Esophagus muscularis mucosa (tissue), 4 donors: Measurements from ENCODE around the gene PXMP4. TPM values are rescaled to one million over a fixed set of nuclear protein-coding genes. Genes with fewer than 3 reads are reported as not detected.
A peak's percentile ranks its signal among the peaks of the same experiment; 100 is the strongest.

ENCODE experiments used
- DNase-seq: peaks from one replicate; pipeline ENCODE4 v3.0.0-alpha.2; 2017; ENCODE audit errors: extremely low spot score
- H3K27ac ChIP-seq, 4 donors: fragments of 200-600 bp; sonication (generic); replicated peaks in 1 of 4; 1 replicate in 3 of 4; 2 replicates in 1 of 4; pipeline ENCODE4 v1.5.1; 2016 to 2019; ENCODE audit warnings: mild to moderate bottlenecking in 1 of 4
- H3K27me3 ChIP-seq, 4 donors: fragments of 200-600 bp; sonication (generic); one replicate each; pipeline versions ENCODE4 v1.5.1 to v1.6.0; 2016 to 2019
- H3K36me3 ChIP-seq, 4 donors: fragments of 200-600 bp; sonication (generic); one replicate each; pipeline ENCODE4 v1.5.1; 2016 to 2019
- H3K4me1 ChIP-seq, 4 donors: fragments of 200-600 bp; sonication (generic); one replicate each; pipeline ENCODE4 v1.5.1; 2016 to 2019
- H3K4me3 ChIP-seq, 4 donors: fragments of 200-600 bp; sonication (generic); 1 replicate in 2 of 4; 2 replicates in 2 of 4; pipeline ENCODE4 v1.5.1; 2016 to 2019; ENCODE audit warnings: mild to moderate bottlenecking in 4 of 4, moderate library complexity in 1 of 4
- H3K9me3 ChIP-seq, 4 donors: fragments of 200-600 bp; sonication (generic); 1 replicate in 3 of 4; 2 replicates in 1 of 4; pipeline ENCODE4 v1.5.1; 2016 to 2019
- EP300 ChIP-seq: sonication (generic); formaldehyde crosslinking; IDR thresholded peaks from one replicate; pipeline ENCODE4 v1.6.1; 2017; ENCODE audit warnings: antibody characterized with exemption
- POLR2A ChIP-seq: fragments of 450-650 bp; IDR thresholded peaks from one replicate; pipeline ENCODE4 v1.6.1; 2017; ENCODE audit warnings: antibody characterized with exemption, moderate library complexity, mild to moderate bottlenecking, low read depth
- POLR2AphosphoS5 ChIP-seq, 2 donors: sonication (generic); formaldehyde crosslinking; IDR thresholded peaks; one replicate each; pipeline ENCODE4 v1.6.1; 2017; ENCODE audit warnings: antibody characterized with exemption in 2 of 2
- WGBS: methylation state at CpG from one replicate; pipeline ENCODE4 v1.1.5; 2018; 5-methylcytosine and 5-hydroxymethylcytosine counted together
- intact Hi-C: fragments of 100-400 bp; cut with DNase I; formaldehyde crosslinking; loops from one replicate; pipeline ENCODE4 v1.15.1; 2023
- total RNA-seq, 4 donors: library from RNA; depleted of rRNA; stranded (reverse); fragments of >200 nt; gene quantifications; one replicate each; pipeline versions ENCODE4 v1.1.0 to v1.2.1, GENCODE V29; 2016
- TF ChIP-seq, protein P1 (sequence below), 3 experiments: fragments of 200-600 bp in 2 of 3; fragments of 450-650 bp in 1 of 3; sonication (generic) in 2 of 3; IDR thresholded peaks; one replicate each; pipeline ENCODE4 v1.5.1; 2017 to 2019; ENCODE audit warnings: antibody characterized with exemption in 3 of 3, mild to moderate bottlenecking in 2 of 3, moderate library complexity in 1 of 3

The PXMP4 gene
- total RNA-seq, 4 donors from 2014 or later = 4.5 to 13.0 (median 9.2) TPM

DNA sequence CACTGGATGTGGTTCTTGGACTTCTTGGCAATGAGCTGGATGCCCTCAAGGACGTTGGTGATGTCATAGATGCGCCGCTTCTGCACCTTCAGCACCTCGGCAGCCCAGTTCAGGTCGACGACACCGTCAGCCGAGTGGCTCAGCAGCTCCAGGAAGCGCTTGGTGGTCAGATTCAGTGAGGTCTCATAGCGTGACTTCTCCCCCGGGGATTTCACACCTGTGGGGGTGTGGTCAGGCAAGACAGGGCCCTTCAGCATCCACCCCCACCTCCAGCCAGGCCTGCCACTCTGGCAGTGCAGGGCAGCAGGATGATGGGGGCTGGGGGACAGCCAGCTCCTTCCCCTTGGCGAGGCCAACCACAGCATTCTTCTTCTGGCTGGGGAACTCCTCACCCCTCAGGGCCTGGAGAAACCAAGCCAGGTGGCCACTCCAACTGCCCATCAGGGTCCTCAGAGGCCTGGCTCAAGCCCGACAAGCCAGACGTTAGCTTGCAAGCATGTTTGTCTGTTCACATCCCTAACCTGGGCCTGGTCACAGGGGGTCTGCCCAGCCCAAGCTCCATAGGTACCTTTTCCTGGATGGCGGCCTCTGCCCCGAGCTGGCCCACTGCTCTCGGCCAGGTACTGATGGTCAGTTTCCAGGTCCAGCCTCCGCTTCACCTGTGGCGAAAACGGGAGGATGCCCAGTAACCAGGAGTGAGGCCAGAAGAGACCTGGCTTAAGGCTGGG, 40.2 kb downstream of the PXMP4 start:
- Histone ChIP-seq H3K27ac (no peak overlapping the region), H3K4me1 (peaks cover 11 to 38% (median 36%) of the 10 kb centered on the region in 4 donors), H3K9me3 (no peaks in the 10 kb centered on the region), H3K27me3 (no peaks in the 10 kb centered on the region), H3K4me3 (no peak overlapping the region), H3K36me3 (no peaks in the 10 kb centered on the region)
- TF ChIP-seq, protein P1, sequence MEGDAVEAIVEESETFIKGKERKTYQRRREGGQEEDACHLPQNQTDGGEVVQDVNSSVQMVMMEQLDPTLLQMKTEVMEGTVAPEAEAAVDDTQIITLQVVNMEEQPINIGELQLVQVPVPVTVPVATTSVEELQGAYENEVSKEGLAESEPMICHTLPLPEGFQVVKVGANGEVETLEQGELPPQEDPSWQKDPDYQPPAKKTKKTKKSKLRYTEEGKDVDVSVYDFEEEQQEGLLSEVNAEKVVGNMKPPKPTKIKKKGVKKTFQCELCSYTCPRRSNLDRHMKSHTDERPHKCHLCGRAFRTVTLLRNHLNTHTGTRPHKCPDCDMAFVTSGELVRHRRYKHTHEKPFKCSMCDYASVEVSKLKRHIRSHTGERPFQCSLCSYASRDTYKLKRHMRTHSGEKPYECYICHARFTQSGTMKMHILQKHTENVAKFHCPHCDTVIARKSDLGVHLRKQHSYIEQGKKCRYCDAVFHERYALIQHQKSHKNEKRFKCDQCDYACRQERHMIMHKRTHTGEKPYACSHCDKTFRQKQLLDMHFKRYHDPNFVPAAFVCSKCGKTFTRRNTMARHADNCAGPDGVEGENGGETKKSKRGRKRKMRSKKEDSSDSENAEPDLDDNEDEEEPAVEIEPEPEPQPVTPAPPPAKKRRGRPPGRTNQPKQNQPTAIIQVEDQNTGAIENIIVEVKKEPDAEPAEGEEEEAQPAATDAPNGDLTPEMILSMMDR (IDR thresholded peaks at IDR 0.05) = no peak
- TF ChIP-seq EP300 (no peak), POLR2A (no peak), POLR2AphosphoS5 (IDR thresholded peaks at IDR 0.05) (no peak)
- no peak for DNase-seq
- no CpG with 5 or more reads among the region's 20 CpGs for WGBS
- intact Hi-C loops = no loop called here

DNA sequence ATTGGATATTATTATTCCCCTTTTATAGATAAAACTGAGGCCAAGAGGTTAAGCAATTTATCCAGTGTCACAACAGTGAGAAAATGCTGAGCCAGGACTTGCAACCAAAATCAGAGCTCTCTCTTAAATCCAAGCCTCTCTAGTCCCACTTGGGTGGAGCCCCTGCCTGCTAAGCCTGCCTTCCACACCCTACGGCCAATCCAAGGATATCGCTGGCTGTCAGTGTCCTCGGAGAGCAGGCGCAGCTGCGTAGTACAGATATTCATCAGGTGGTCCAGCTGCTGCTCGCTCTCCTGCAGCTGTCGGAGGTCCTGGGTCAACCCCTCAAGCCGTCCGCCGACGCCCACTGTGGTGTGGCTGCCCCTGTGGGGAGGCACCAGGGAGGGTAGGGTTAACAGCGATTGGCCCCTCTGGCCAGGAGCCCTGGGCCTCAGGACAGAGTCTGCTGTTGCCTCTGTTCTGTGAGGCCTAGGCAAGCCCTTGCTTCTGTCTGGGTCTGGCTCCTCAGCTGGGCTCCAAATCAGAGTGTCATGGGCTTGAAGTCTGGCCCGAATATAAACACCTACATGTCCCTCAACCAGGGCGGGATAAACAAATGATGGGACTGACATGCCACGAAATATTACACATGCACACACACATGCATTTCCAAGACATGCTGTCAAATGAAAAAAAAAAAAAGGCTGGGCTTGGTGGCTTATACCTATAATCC, 42.0 kb downstream of the PXMP4 start:
- Histone ChIP-seq H3K27me3 (no peaks in the 10 kb centered on the region), H3K27ac (peak overlapping the region; percentile 22 to 97 (median 94)), H3K9me3 (no peaks in the 10 kb centered on the region), H3K4me1 (peaks cover 18 to 46% (median 41%) of the 10 kb centered on the region in 4 donors), H3K36me3 (no peaks in the 10 kb centered on the region), H3K4me3 (peak overlapping the region in 1 of 4 donors; percentile 28)
- 75% methylated on average over 7 of the region's 15 CpGs for WGBS
- intact Hi-C loops = no loop called here
- TF ChIP-seq EP300 (no peak), POLR2AphosphoS5 (IDR thresholded peaks at IDR 0.05) (peak; percentile 26 to 44)
- no peak for DNase-seq

DNA sequence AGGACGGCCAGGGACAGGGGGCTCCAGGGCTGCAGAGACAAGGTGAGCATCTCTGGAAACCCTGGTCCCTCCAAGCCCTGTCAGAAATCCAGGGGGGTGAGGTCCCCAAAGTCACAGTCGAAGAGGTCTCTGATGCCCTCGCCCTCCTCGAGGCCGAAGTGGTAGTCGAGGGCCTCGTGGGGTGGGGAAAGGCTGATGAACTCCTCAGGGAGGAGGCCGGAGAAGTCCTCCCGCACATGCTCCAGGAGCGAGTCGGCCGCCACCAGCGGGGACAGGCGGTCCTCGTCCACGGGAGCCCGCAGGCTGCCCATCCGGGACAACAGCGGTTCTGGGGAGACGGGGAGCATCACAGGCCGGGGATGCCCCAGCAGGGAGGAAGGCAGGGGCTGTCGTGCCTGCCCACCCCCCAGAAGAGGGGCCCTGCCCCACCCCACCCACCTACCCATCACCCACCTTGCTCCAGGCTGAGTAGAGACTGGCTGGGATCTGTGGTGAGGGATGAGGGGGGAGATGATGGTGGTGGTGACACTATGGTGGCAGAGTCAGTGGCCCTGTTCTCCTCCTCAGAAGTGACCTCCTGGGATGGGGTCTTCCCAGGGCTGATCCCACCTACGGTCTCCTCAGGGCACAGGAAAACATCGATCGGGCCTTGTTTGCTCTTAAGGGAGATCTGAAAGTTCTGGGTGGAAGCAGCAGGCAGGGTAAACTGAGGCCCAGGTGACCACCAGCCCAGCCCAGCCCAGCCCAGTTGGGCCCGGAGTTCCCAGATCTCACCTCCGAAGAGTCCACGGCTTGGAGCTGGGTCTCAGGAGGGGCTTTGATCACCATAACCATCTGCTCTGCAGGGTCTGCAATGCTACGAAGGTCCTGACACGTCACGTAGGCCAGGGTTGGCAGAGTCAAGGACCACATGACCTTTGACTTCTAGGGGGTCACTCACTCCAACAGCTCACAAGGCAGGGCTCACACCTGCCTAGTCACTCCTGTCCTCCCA, 43.2 kb downstream of the PXMP4 start:
- no peaks in the 10 kb centered on the region for H3K36me3 ChIP-seq
- H3K9me3 ChIP-seq = no peaks in the 10 kb centered on the region
- WGBS = 96% methylated on average over 17 of the region's 31 CpGs
- H3K4me3 ChIP-seq = no peak overlapping the region
- intact Hi-C loops = no loop called here
- peak overlapping the region; percentile 93 to 97 (median 96) for H3K27ac ChIP-seq
- H3K4me1 ChIP-seq = peaks cover 29 to 57% (median 53%) of the 10 kb centered on the region in 4 donors
- no peaks in the 10 kb centered on the region for H3K27me3 ChIP-seq
- no peak for DNase-seq
- TF ChIP-seq EP300 (no peak), POLR2A (no peak), POLR2AphosphoS5 (IDR thresholded peaks at IDR 0.05) (no peak)
- TF ChIP-seq, protein P1 (IDR thresholded peaks at IDR 0.05) = no peak

DNA sequence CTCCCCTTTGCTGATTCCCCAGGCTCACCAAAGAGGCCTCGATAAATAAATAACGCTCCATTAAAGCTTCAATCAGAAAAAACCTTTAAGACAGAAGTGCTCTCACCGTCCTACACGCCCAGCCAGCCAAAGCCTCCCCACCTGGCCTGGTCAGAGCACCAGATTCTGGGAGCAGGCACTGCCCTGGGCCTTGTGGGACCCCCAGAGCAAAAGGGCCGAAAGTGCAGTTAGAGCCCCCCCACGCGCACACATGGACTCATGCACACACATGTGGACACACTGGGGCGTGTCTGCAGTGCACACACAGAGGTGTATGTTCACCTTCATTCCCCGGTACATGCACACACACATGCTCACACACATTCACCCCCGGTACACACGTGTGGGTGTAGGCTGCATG, 44.0 kb downstream of the PXMP4 start:
- peaks cover 29 to 61% (median 56%) of the 10 kb centered on the region in 4 donors for H3K4me1 ChIP-seq
- intact Hi-C loops = no loop called here
- peak overlapping the region; percentile 93 to 97 (median 96) for H3K27ac ChIP-seq
- H3K9me3 ChIP-seq = no peaks in the 10 kb centered on the region
- no peak for DNase-seq
- peak overlapping the region in 1 of 4 donors; percentile 80 for H3K4me3 ChIP-seq
- peaks cover 0 to 8% (median 2%) of the 10 kb centered on the region in 4 donors for H3K36me3 ChIP-seq
- 82% methylated on average over 11 of the region's 11 CpGs for WGBS
- H3K27me3 ChIP-seq = no peaks in the 10 kb centered on the region
- TF ChIP-seq POLR2AphosphoS5 (IDR thresholded peaks at IDR 0.05) (no peak), EP300 (no peak), POLR2A (no peak)
- TF ChIP-seq, protein P1 (IDR thresholded peaks at IDR 0.05) = no peak
